OCI-LY7 (cell line): ENCODE results near the gene PIGQ. TPM values are rescaled to one million over a fixed set of nuclear protein-coding genes. Genes with fewer than 3 reads are reported as not detected.

ENCODE experiments used
- BruUV-seq: library from RNA; stranded (reverse); fragments of 400-500 nt; replicated peaks from 2 replicates; lab custom pipeline; 2021; lab: Mats Ljungman, UMichigan
- CTCF ChIA-PET: fragments of 300-600 bp; sonication (Branson Sonifier 250); formaldehyde crosslinking; loops from one replicate; lab custom pipeline; 2022; ENCODE audit warnings: antibody characterized with exemption; ENCODE audit not compliant: unreplicated experiment; lab: Charles Lee
- POLR2A ChIA-PET: fragments of 300-600 bp; sonication (Branson Sonifier 250); formaldehyde crosslinking; loops from one replicate; lab custom pipeline; 2022; ENCODE audit warnings: antibody characterized with exemption; lab: Charles Lee
- DNase-seq: peaks from one replicate; pipeline ENCODE4 v3.0.0-alpha.2; 2015; ENCODE audit warnings: low spot score
- H2AFZ ChIP-seq: fragments of 200-600 bp; sonication (generic), shearing (Covaris generic); 2 replicates; pipeline ENCODE4 v1.6.1; 2014; ENCODE audit warnings: mild to moderate bottlenecking, antibody characterized with exemption, low read length, moderate library complexity
- H3K27ac ChIP-seq: fragments of 200-600 bp; sonication (generic); 2 replicates; pipeline ENCODE4 v1.5.1; 2014; ENCODE audit warnings: mixed run types, low read depth, mild to moderate bottlenecking, moderate library complexity, low read length, inconsistent platforms; ENCODE audit not compliant: poor library complexity, severe bottlenecking
- H3K36me3 ChIP-seq: fragments of 200-600 bp; sonication (generic); 2 replicates; pipeline ENCODE4 v1.6.1; 2014; ENCODE audit warnings: mild to moderate bottlenecking, antibody characterized with exemption, low read length, moderate library complexity, mixed read lengths; ENCODE audit not compliant: insufficient read depth
- H3K4me1 ChIP-seq: fragments of 200-600 bp; sonication (generic); 2 replicates; pipeline ENCODE4 v1.5.1; 2014; ENCODE audit warnings: mild to moderate bottlenecking, low read length; ENCODE audit not compliant: insufficient read depth, poor library complexity, severe bottlenecking
- H3K4me2 ChIP-seq: fragments of 200-600 bp; sonication (generic); 2 replicates; pipeline ENCODE4 v1.6.1; 2014; ENCODE audit warnings: mild to moderate bottlenecking, low read length
- H3K4me3 ChIP-seq: fragments of 200-600 bp; sonication (generic); 2 replicates; pipeline ENCODE4 v1.5.1; 2014; ENCODE audit warnings: mild to moderate bottlenecking, low read depth, low read length; ENCODE audit not compliant: poor library complexity, severe bottlenecking
- H3K79me2 ChIP-seq: fragments of 200-600 bp; sonication (generic); 2 replicates; pipeline ENCODE4 v1.6.1; 2016; ENCODE audit warnings: low read depth, mild to moderate bottlenecking, low read length, moderate library complexity, mixed read lengths; ENCODE audit not compliant: insufficient read depth
- H3K9me2 ChIP-seq: fragments of 200-600 bp; sonication (generic); 2 replicates; pipeline ENCODE4 v1.6.1; 2016; ENCODE audit warnings: mild to moderate bottlenecking, low read length, mixed read lengths; ENCODE audit not compliant: insufficient read depth
- H3K9me3 ChIP-seq: fragments of 200-600 bp; sonication (generic); 2 replicates; pipeline ENCODE4 v1.6.1; 2014; ENCODE audit warnings: mild to moderate bottlenecking, mixed run types, low read length, mixed read lengths
- H4K20me1 ChIP-seq: fragments of 200-600 bp; sonication (generic); 2 replicates; pipeline ENCODE4 v1.6.1; 2014; ENCODE audit warnings: mild to moderate bottlenecking, antibody characterized with exemption, low read length, moderate library complexity, mixed read lengths; ENCODE audit not compliant: insufficient read depth
- EZH2phosphoT487 ChIP-seq: fragments of 200-600 bp; sonication (generic); IDR thresholded peaks from 2 replicates; pipeline ENCODE4 v1.6.1; 2018; ENCODE audit warnings: low read depth, borderline replicate concordance, mild to moderate bottlenecking, mixed run types, antibody characterized with exemption, low read length, moderate library complexity, mixed read lengths
- intact Hi-C: fragments of 100-400 bp; cut with micrococcal nuclease; formaldehyde crosslinking; loops from one replicate; pipeline ENCODE4 v1.10.0; 2022; ENCODE audit not compliant: unreplicated experiment
- total RNA-seq, 2 experiments: library from RNA; depleted of rRNA in 1 of 2; stranded (reverse); fragments of >200 nt in 1 of 2; shearing (Covaris generic) in 1 of 2; gene quantifications; 2 replicates each; pipeline ENCODE4 v1.2.3, GENCODE V29; 2014 to 2022
- TF ChIP-seq, protein P1 (sequence below): fragments of 200-600 bp; sonication (generic); conservative IDR thresholded peaks from 2 replicates; pipeline ENCODE4 v1.5.1; 2014; ENCODE audit warnings: mild to moderate bottlenecking, antibody characterized with exemption, low read length, moderate library complexity, mixed read lengths

Gene PIGQ
- total RNA-seq, 2 experiments from 2014 or later: 39.0 to 54.2 TPM

GRCh38 chr16:521381-522210, 48.2 kb upstream of the PIGQ start:
- Histone ChIP-seq H3K27ac (no peak overlapping the region), H3K4me1 (peaks cover 15% of the 10 kb centered on the region), H3K9me2 (no peaks in the 10 kb centered on the region), H4K20me1 (no peaks in the 10 kb centered on the region), H3K4me2 (no peak overlapping the region), H3K36me3 (peaks cover 4% of the 10 kb centered on the region; the same call in 1 of the 2 replicates), H3K79me2 (peaks cover 2% of the 10 kb centered on the region; the same call in 1 of the 2 replicates), H3K9me3 (no peaks in the 10 kb centered on the region), H3K4me3 (no peak overlapping the region), H2AFZ (no peak overlapping the region)
- POLR2A ChIA-PET: no interaction called here
- intact Hi-C loops: no loop called here
- CTCF ChIA-PET: no interaction called here
- no TSS peak for BruUV-seq
- TF ChIP-seq, protein P1, sequence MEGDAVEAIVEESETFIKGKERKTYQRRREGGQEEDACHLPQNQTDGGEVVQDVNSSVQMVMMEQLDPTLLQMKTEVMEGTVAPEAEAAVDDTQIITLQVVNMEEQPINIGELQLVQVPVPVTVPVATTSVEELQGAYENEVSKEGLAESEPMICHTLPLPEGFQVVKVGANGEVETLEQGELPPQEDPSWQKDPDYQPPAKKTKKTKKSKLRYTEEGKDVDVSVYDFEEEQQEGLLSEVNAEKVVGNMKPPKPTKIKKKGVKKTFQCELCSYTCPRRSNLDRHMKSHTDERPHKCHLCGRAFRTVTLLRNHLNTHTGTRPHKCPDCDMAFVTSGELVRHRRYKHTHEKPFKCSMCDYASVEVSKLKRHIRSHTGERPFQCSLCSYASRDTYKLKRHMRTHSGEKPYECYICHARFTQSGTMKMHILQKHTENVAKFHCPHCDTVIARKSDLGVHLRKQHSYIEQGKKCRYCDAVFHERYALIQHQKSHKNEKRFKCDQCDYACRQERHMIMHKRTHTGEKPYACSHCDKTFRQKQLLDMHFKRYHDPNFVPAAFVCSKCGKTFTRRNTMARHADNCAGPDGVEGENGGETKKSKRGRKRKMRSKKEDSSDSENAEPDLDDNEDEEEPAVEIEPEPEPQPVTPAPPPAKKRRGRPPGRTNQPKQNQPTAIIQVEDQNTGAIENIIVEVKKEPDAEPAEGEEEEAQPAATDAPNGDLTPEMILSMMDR: no peak
- TF ChIP-seq EZH2phosphoT487: no peak
- DNase-seq: no peak

- Histone ChIP-seq H3K4me2 (no peak overlapping the region), H3K9me3 (no peaks in the 10 kb centered on the region), H3K36me3 (peaks cover 4% of the 10 kb centered on the region; the same call in 1 of the 2 replicates), H3K79me2 (peaks cover 4% of the 10 kb centered on the region; the same call in 1 of the 2 replicates), H4K20me1 (no peaks in the 10 kb centered on the region), H3K27ac (no peak overlapping the region), H3K9me2 (no peaks in the 10 kb centered on the region), H3K4me1 (peaks cover 15% of the 10 kb centered on the region), H3K4me3 (no peak overlapping the region), H2AFZ (no peak overlapping the region)
- ChIA-PET CTCF (no interaction called here), POLR2A (no interaction called here)
- intact Hi-C loops: no loop called here
- TF ChIP-seq, protein P1: no peak
- TF ChIP-seq EZH2phosphoT487: no peak
- no TSS peak for BruUV-seq
- DNase-seq: no peak
Observed at GRCh38 chr16:522320-523096, 47.3 kb upstream of the PIGQ start.
